PC-3 (cell line): ENCODE data around the gene GPR132. TPM values are rescaled to one million over a fixed set of nuclear protein-coding genes. Genes with fewer than 3 reads are reported as not detected.

Experiments used
- ATAC-seq: fragments of 200-7000 bp; cut with Tn5 transposase; 2 replicates; pipeline ENCODE4 v1.9.1; 2020; ENCODE audit warnings: mild to moderate bottlenecking, moderate library complexity
- BruUV-seq: library from RNA; stranded (reverse); fragments of 400-500 nt; replicated peaks from 2 replicates; lab custom pipeline; 2021; lab: Mats Ljungman, UMichigan
- CTCF ChIA-PET: fragments of 300-600 bp; sonication (Branson Sonifier 250); formaldehyde crosslinking; loops from one replicate; lab custom pipeline; 2022; ENCODE audit warnings: antibody characterized with exemption; lab: Charles Lee
- POLR2A ChIA-PET: fragments of 300-600 bp; sonication (Branson Sonifier 250); formaldehyde crosslinking; loops from one replicate; lab custom pipeline; 2022; ENCODE audit warnings: antibody characterized with exemption; ENCODE audit not compliant: unreplicated experiment; lab: Charles Lee
- DNase-seq: peaks from one replicate; pipeline ENCODE4 v3.0.0-alpha.2; 2015
- H2AFZ ChIP-seq: fragments of 300-600 bp; sonication (generic); 2 replicates; pipeline ENCODE4 v1.6.0; 2016; ENCODE audit warnings: antibody characterized with exemption, low read length
- H3F3A ChIP-seq: fragments of 300-600 bp; sonication (generic); one replicate; pipeline ENCODE4 v1.6.0; 2017; ENCODE audit warnings: antibody characterized with exemption, low read length, control low read depth, mild to moderate bottlenecking; ENCODE audit not compliant: unreplicated experiment
- H3K27ac ChIP-seq: fragments of 300-600 bp; sonication (generic); 2 replicates; pipeline ENCODE4 v1.5.1; 2016; ENCODE audit warnings: mild to moderate bottlenecking, low read length
- H3K27me3 ChIP-seq: fragments of 300-600 bp; sonication (generic); 2 replicates; pipeline ENCODE4 v1.6.1; 2016; ENCODE audit warnings: low read length, mixed read lengths
- H3K36me3 ChIP-seq: fragments of 300-600 bp; sonication (generic); 2 replicates; pipeline ENCODE4 v1.6.1; 2016; ENCODE audit warnings: low read depth, mixed run types, low read length, mixed read lengths
- H3K4me1 ChIP-seq: fragments of 300-600 bp; sonication (generic); 2 replicates; pipeline ENCODE4 v1.5.1; 2016; ENCODE audit warnings: low read length; ENCODE audit not compliant: insufficient read depth
- H3K4me2 ChIP-seq: fragments of 300-600 bp; sonication (generic); 2 replicates; pipeline ENCODE4 v1.6.0; 2016; ENCODE audit warnings: low read length
- H3K4me3 ChIP-seq: fragments of 300-600 bp; sonication (generic); 2 replicates; pipeline ENCODE4 v1.5.1; 2016; ENCODE audit warnings: mild to moderate bottlenecking, low read length, mixed read lengths
- H3K79me2 ChIP-seq: fragments of 300-600 bp; sonication (generic); 2 replicates; pipeline ENCODE4 v1.6.1; 2017; ENCODE audit warnings: low read length, mixed read lengths
- H3K9ac ChIP-seq: fragments of 300-600 bp; sonication (generic); 2 replicates; pipeline ENCODE4 v1.6.0; 2016; ENCODE audit warnings: mild to moderate bottlenecking, low read length
- H3K9me2 ChIP-seq: fragments of 300-600 bp; sonication (generic); replicated peaks from 2 replicates; pipeline ENCODE4 v1.6.1; 2016; ENCODE audit warnings: mixed run types, low read length, mixed read lengths
- H3K9me3 ChIP-seq: fragments of 300-600 bp; sonication (generic); 2 replicates; pipeline ENCODE4 v1.6.1; 2016; ENCODE audit warnings: low read length, mixed read lengths
- H4K20me1 ChIP-seq: fragments of 300-600 bp; sonication (generic); 2 replicates; pipeline ENCODE4 v1.6.1; 2016; ENCODE audit warnings: low read length, mixed read lengths
- CTCF ChIP-seq: fragments of 300-600 bp; sonication (generic); conservative IDR thresholded peaks from 2 replicates; pipeline ENCODE4 v1.5.1; 2017; ENCODE audit warnings: antibody characterized with exemption, low read depth, mild to moderate bottlenecking, low read length
- EZH2 ChIP-seq: fragments of 300-600 bp; sonication (generic); IDR thresholded peaks from one replicate; pipeline ENCODE4 v1.6.1; 2017; ENCODE audit warnings: antibody characterized with exemption, mild to moderate bottlenecking, low read length; ENCODE audit not compliant: unreplicated experiment
- EZH2phosphoT487 ChIP-seq: fragments of 300-600 bp; sonication (generic); IDR thresholded peaks from 2 replicates; pipeline ENCODE4 v1.6.1; 2018; ENCODE audit warnings: mild to moderate bottlenecking, antibody characterized with exemption, low read length, borderline replicate concordance
- intact Hi-C: fragments of 100-400 bp; cut with micrococcal nuclease; formaldehyde crosslinking; loops from 2 replicates; pipeline ENCODE4 v1.9.0; 2023
- total RNA-seq: library from RNA; depleted of rRNA; stranded (reverse); fragments of >200 nt; gene quantifications from 2 replicates; pipeline ENCODE4 v1.2.3, GENCODE V29; 2014

GPR132 gene
- total RNA-seq, 1 experiment from 2014 or later, result 0.04 TPM

GRCh38 chr14:105093038-105093430 is 27.8 kb upstream of the GPR132 start:
- peak overlapping the region; percentile 82 for H3K4me2 ChIP-seq
- H3K9ac ChIP-seq, result peak overlapping the region; percentile 54
- peaks cover 44% of the 10 kb centered on the region for H3K4me1 ChIP-seq
- no peaks in the 10 kb centered on the region for H3K79me2 ChIP-seq
- intact Hi-C loops, result loop anchor here (5.0 kb wide), 1 partner anchor 74 kb away; the partner anchor contains the start of gene JAG2
- H3K36me3 ChIP-seq, result no peaks in the 10 kb centered on the region
- no peaks in the 10 kb centered on the region for H3K27me3 ChIP-seq
- H2AFZ ChIP-seq, result peak overlapping the region; percentile 51; the same call in 1 of the 2 replicates
- no peaks in the 10 kb centered on the region for H3K9me3 ChIP-seq
- no peaks in the 10 kb centered on the region for H3K9me2 ChIP-seq
- ATAC-seq (peak; percentile 25), DNase-seq (peak; percentile 66)
- peak overlapping the region; percentile 61 for H3K27ac ChIP-seq
- peaks cover 5% of the 10 kb centered on the region for H3F3A ChIP-seq
- peak overlapping the region; percentile 61 for H3K4me3 ChIP-seq
- POLR2A ChIA-PET, result no interaction called here
- CTCF ChIA-PET, result no interaction called here
- TF ChIP-seq EZH2, result no peak
- no peak for TF ChIP-seq CTCF
- TF ChIP-seq EZH2phosphoT487, result no peak
- no peaks in the 10 kb centered on the region for H4K20me1 ChIP-seq
- BruUV-seq, result no TSS peak

- H3K4me1 ChIP-seq, result peaks cover 49% of the 10 kb centered on the region
- no peaks in the 10 kb centered on the region for H4K20me1 ChIP-seq
- peak overlapping the region; percentile 82 for H3K4me2 ChIP-seq
- peak overlapping the region; percentile 54 for H3K9ac ChIP-seq
- H3F3A ChIP-seq, result peaks cover 5% of the 10 kb centered on the region
- peak overlapping the region; percentile 61 for H3K4me3 ChIP-seq
- DNase-seq (peak; percentile 38), ATAC-seq (peak; percentile 1)
- intact Hi-C loops, result loop anchor here (5.0 kb wide), 1 partner anchor 75 kb away; the partner anchor contains the start of gene JAG2
- H3K27ac ChIP-seq, result peak overlapping the region; percentile 61
- peak overlapping the region; percentile 51; the same call in 1 of the 2 replicates for H2AFZ ChIP-seq
- no peaks in the 10 kb centered on the region for H3K36me3 ChIP-seq
- CTCF ChIA-PET, result interaction anchor here (0.6 kb wide), 1 partner anchor 208 kb away, joined by 4 read pairs; the partner anchor contains the start of gene BRF1
- TF ChIP-seq EZH2 (no peak), EZH2phosphoT487 (no peak), CTCF (no peak)
- H3K9me3 ChIP-seq, result no peaks in the 10 kb centered on the region
- H3K79me2 ChIP-seq, result no peaks in the 10 kb centered on the region
- POLR2A ChIA-PET, result no interaction called here
- H3K27me3 ChIP-seq, result no peaks in the 10 kb centered on the region
- BruUV-seq, result TSS peak; percentile 71
- H3K9me2 ChIP-seq, result no peaks in the 10 kb centered on the region
Observed at GRCh38 chr14:105092171-105093037, 27.2 kb upstream of the GPR132 start.
